ENCODE data around the gene WWOX.

The WWOX gene

GRCh38 chr16:79201436-79201835 lies 1102.0 kb downstream of the WWOX start:
- Histone ChIP-seq H3K36me3 (ENCODE audit: insufficient read depth, low read length) (no peaks in the 10 kb centered on the region), H3K9ac (ENCODE audit: low read depth, low read length) (no peak overlapping the region), H3K4me2 (ENCODE audit: insufficient read depth, low read length) (no peak overlapping the region), H3K79me2 (ENCODE audit: insufficient read depth, low read length) (no peaks in the 10 kb centered on the region), H3K9me3 (ENCODE audit: insufficient read depth, low read length, severe bottlenecking) (no peaks in the 10 kb centered on the region), H3K27me3 (ENCODE audit: insufficient read depth, low read length, poor library complexity) (no peaks in the 10 kb centered on the region), H3K4me3 (ENCODE audit: low read depth in 1 of 2, low read length in 2 of 2) (no peak overlapping the region), H2AFZ (ENCODE audit: low read depth, low read length) (no peak overlapping the region), H4K20me1 (ENCODE audit: insufficient read depth, low read length) (no peaks in the 10 kb centered on the region), H3K4me1 (ENCODE audit: insufficient read depth, low read length) (no peaks in the 10 kb centered on the region), H3K27ac (ENCODE audit: low read length) (no peak overlapping the region)
- ATAC-seq (ENCODE audit: insufficient read depth, low read depth) (no peak), DNase-seq (no peak)
- no peak for TF ChIP-seq EZH2 (IDR thresholded peaks at IDR 0.05; ENCODE audit: borderline replicate concordance, low read depth, low read length, severe bottlenecking)
- no peak for TF ChIP-seq CTCF (IDR thresholded peaks at IDR 0.05; ENCODE audit: borderline replicate concordance, extremely low read depth, low read length, poor library complexity, severe bottlenecking)

GRCh38 chr16:79202977-79203376 lies 1103.5 kb downstream of the WWOX start:
- H3K9ac ChIP-seq (ENCODE audit: low read depth, low read length) = no peak overlapping the region
- H3K27me3 ChIP-seq (ENCODE audit: insufficient read depth, low read length, poor library complexity) = no peaks in the 10 kb centered on the region
- no peaks in the 10 kb centered on the region for H3K36me3 ChIP-seq (ENCODE audit: insufficient read depth, low read length)
- H4K20me1 ChIP-seq (ENCODE audit: insufficient read depth, low read length) = no peaks in the 10 kb centered on the region
- no peak for DNase-seq
- H3K4me2 ChIP-seq (ENCODE audit: insufficient read depth, low read length) = no peak overlapping the region
- H3K4me3 ChIP-seq (ENCODE audit: low read depth in 1 of 2, low read length in 2 of 2) = no peak overlapping the region
- no peak overlapping the region for H2AFZ ChIP-seq (ENCODE audit: low read depth, low read length)
- ATAC-seq (ENCODE audit: insufficient read depth, low read depth) = no peak
- H3K4me1 ChIP-seq (ENCODE audit: insufficient read depth, low read length) = no peaks in the 10 kb centered on the region
- H3K9me3 ChIP-seq (ENCODE audit: insufficient read depth, low read length, severe bottlenecking) = no peaks in the 10 kb centered on the region
- TF ChIP-seq EZH2 (IDR thresholded peaks at IDR 0.05; ENCODE audit: borderline replicate concordance, low read depth, low read length, severe bottlenecking) (no peak), CTCF (IDR thresholded peaks at IDR 0.05; ENCODE audit: borderline replicate concordance, extremely low read depth, low read length, poor library complexity, severe bottlenecking) (no peak)
- no peak overlapping the region for H3K27ac ChIP-seq (ENCODE audit: low read length)
- no peaks in the 10 kb centered on the region for H3K79me2 ChIP-seq (ENCODE audit: insufficient read depth, low read length)

- Histone ChIP-seq H3K4me3 (ENCODE audit: low read depth in 1 of 2, low read length in 2 of 2) (no peak overlapping the region), H3K27ac (ENCODE audit: low read length) (no peak overlapping the region), H3K9me3 (ENCODE audit: insufficient read depth, low read length, severe bottlenecking) (no peaks in the 10 kb centered on the region), H4K20me1 (ENCODE audit: insufficient read depth, low read length) (no peaks in the 10 kb centered on the region), H3K9ac (ENCODE audit: low read depth, low read length) (no peak overlapping the region), H3K36me3 (ENCODE audit: insufficient read depth, low read length) (no peaks in the 10 kb centered on the region), H3K79me2 (ENCODE audit: insufficient read depth, low read length) (no peaks in the 10 kb centered on the region), H3K27me3 (ENCODE audit: insufficient read depth, low read length, poor library complexity) (no peaks in the 10 kb centered on the region), H3K4me2 (ENCODE audit: insufficient read depth, low read length) (no peak overlapping the region), H3K4me1 (ENCODE audit: insufficient read depth, low read length) (no peaks in the 10 kb centered on the region), H2AFZ (ENCODE audit: low read depth, low read length) (no peak overlapping the region)
- ATAC-seq (ENCODE audit: insufficient read depth, low read depth) (no peak), DNase-seq (no peak)
- TF ChIP-seq EZH2 (IDR thresholded peaks at IDR 0.05; ENCODE audit: borderline replicate concordance, low read depth, low read length, severe bottlenecking) (no peak), CTCF (IDR thresholded peaks at IDR 0.05; ENCODE audit: borderline replicate concordance, extremely low read depth, low read length, poor library complexity, severe bottlenecking) (no peak)
These were observed 1105.0 kb downstream of the WWOX start for GRCh38 chr16:79204486-79204885.

GRCh38 chr16:79206889-79207288 lies 1107.4 kb downstream of the WWOX start:
- Histone ChIP-seq H4K20me1 (ENCODE audit: insufficient read depth, low read length) (no peaks in the 10 kb centered on the region), H3K36me3 (ENCODE audit: insufficient read depth, low read length) (no peaks in the 10 kb centered on the region), H3K4me3 (ENCODE audit: low read depth in 1 of 2, low read length in 2 of 2) (no peak overlapping the region), H3K27me3 (ENCODE audit: insufficient read depth, low read length, poor library complexity) (no peaks in the 10 kb centered on the region), H3K9ac (ENCODE audit: low read depth, low read length) (no peak overlapping the region), H3K4me1 (ENCODE audit: insufficient read depth, low read length) (no peaks in the 10 kb centered on the region), H3K4me2 (ENCODE audit: insufficient read depth, low read length) (no peak overlapping the region), H3K9me3 (ENCODE audit: insufficient read depth, low read length, severe bottlenecking) (no peaks in the 10 kb centered on the region), H3K79me2 (ENCODE audit: insufficient read depth, low read length) (no peaks in the 10 kb centered on the region), H2AFZ (ENCODE audit: low read depth, low read length) (no peak overlapping the region), H3K27ac (ENCODE audit: low read length) (no peak overlapping the region)
- ATAC-seq (ENCODE audit: insufficient read depth, low read depth) = no peak
- no peak for TF ChIP-seq EZH2 (IDR thresholded peaks at IDR 0.05; ENCODE audit: borderline replicate concordance, low read depth, low read length, severe bottlenecking)
- TF ChIP-seq CTCF (IDR thresholded peaks at IDR 0.05; ENCODE audit: borderline replicate concordance, extremely low read depth, low read length, poor library complexity, severe bottlenecking) = no peak
- no peak for DNase-seq
